Astrocyte (in vitro differentiated cells and primary cell): ENCODE measurements around the gene CTSV. TPM values are rescaled to one million over a fixed set of nuclear protein-coding genes. Genes with fewer than 3 reads are reported as not detected.

Experiments
- DNase-seq: peaks from one replicate; pipeline ENCODE4 v3.0.0-alpha.2; 2010; ENCODE audit warnings: low read depth
- FAIRE-seq: peaks from 2 replicates; lab custom pipeline; 2011; peaks lifted over from hg19 to GRCh38; lab: Jason Lieb, UNC
- H2AFZ ChIP-seq: 2 replicates; pipeline ENCODE4 v1.6.0; 2012; ENCODE audit warnings: low read depth, low read length, inconsistent platforms
- H3K27ac ChIP-seq: 2 replicates; pipeline ENCODE4 v1.5.1; 2011; ENCODE audit warnings: low read depth, low read length, inconsistent platforms
- H3K27me3 ChIP-seq: 2 replicates; pipeline ENCODE4 v1.6.0; 2011; ENCODE audit warnings: low read length, inconsistent platforms; ENCODE audit not compliant: insufficient read depth
- H3K36me3 ChIP-seq: 2 replicates; pipeline ENCODE4 v1.5.1; 2011; ENCODE audit warnings: low read length, inconsistent platforms; ENCODE audit not compliant: insufficient read depth
- H3K4me1 ChIP-seq: 2 replicates; pipeline ENCODE4 v1.5.1; 2011; ENCODE audit warnings: low read length, inconsistent platforms; ENCODE audit not compliant: insufficient read depth
- H3K4me2 ChIP-seq: 2 replicates; pipeline ENCODE4 v1.6.0; 2012; ENCODE audit warnings: low read length, inconsistent platforms
- H3K4me3 ChIP-seq: 2 replicates; pipeline ENCODE4 v1.5.1; 2011; ENCODE audit warnings: low read depth, mild to moderate bottlenecking, low read length, inconsistent platforms; ENCODE audit not compliant: insufficient read depth
- H3K79me2 ChIP-seq: 2 replicates; pipeline ENCODE4 v1.6.0; 2012; ENCODE audit warnings: mild to moderate bottlenecking, low read length, inconsistent platforms; ENCODE audit not compliant: insufficient read depth
- H3K9ac ChIP-seq: 2 replicates; pipeline ENCODE4 v1.6.0; 2012; ENCODE audit warnings: mild to moderate bottlenecking, low read length, inconsistent platforms
- H3K9me3 ChIP-seq: 2 replicates; pipeline ENCODE4 v1.5.1; 2012; ENCODE audit warnings: low read depth, mild to moderate bottlenecking, low read length, inconsistent platforms; ENCODE audit not compliant: insufficient read depth
- H4K20me1 ChIP-seq: 2 replicates; pipeline ENCODE4 v1.6.0; 2012; ENCODE audit warnings: low read length, inconsistent platforms; ENCODE audit not compliant: insufficient read depth
- H3K27ac Mint-ChIP-seq: one replicate; pipeline ENCODE4 v1.8.0; 2021; ENCODE audit warnings: mild to moderate bottlenecking, mixed read lengths; ENCODE audit not compliant: unreplicated experiment
- H3K27me3 Mint-ChIP-seq: one replicate; pipeline ENCODE4 v1.8.0; 2021; ENCODE audit warnings: low read depth, mixed read lengths; ENCODE audit not compliant: unreplicated experiment
- H3K36me3 Mint-ChIP-seq: one replicate; pipeline ENCODE4 v1.8.0; 2021; ENCODE audit warnings: low read depth, mixed read lengths; ENCODE audit not compliant: unreplicated experiment
- H3K4me1 Mint-ChIP-seq: one replicate; pipeline ENCODE4 v1.8.0; 2021; ENCODE audit warnings: low read depth, mixed read lengths; ENCODE audit not compliant: unreplicated experiment
- H3K4me3 Mint-ChIP-seq: one replicate; pipeline ENCODE4 v1.8.0; 2021; ENCODE audit warnings: mild to moderate bottlenecking, moderate library complexity, mixed read lengths; ENCODE audit not compliant: unreplicated experiment
- H3K9me3 Mint-ChIP-seq: one replicate; pipeline ENCODE4 v1.8.0; 2021; ENCODE audit warnings: mild to moderate bottlenecking, mixed read lengths; ENCODE audit not compliant: unreplicated experiment
- EZH2 ChIP-seq: IDR thresholded peaks from 2 replicates; pipeline ENCODE4 v1.6.1; 2012; ENCODE audit warnings: mild to moderate bottlenecking, low read length, inconsistent platforms; ENCODE audit not compliant: insufficient read depth
- total RNA-seq: library from RNA; stranded (reverse); gene quantifications from 2 replicates; pipeline ENCODE4 v1.2.1, GENCODE V29; 2021
- TF ChIP-seq, protein P1 (sequence below): IDR thresholded peaks from 2 replicates; pipeline ENCODE4 v1.5.1; 2011; ENCODE audit warnings: low read depth, mild to moderate bottlenecking, inconsistent platforms, low read length, moderate library complexity; ENCODE audit not compliant: insufficient read depth

The CTSV gene
- total RNA-seq, 1 donor from 2014 or later: 36.3 TPM

- H3K4me2 ChIP-seq: no peak overlapping the region
- no peaks in the 10 kb centered on the region for H3K4me1 Mint-ChIP-seq
- H3K27ac Mint-ChIP-seq: no peak overlapping the region
- H3K4me3 ChIP-seq: no peak overlapping the region
- H3K27me3 Mint-ChIP-seq: peaks cover 12% of the 10 kb centered on the region
- FAIRE-seq (no peak), DNase-seq (no peak)
- H4K20me1 ChIP-seq: no peaks in the 10 kb centered on the region
- peaks cover 3% of the 10 kb centered on the region for H3K27me3 ChIP-seq
- TF ChIP-seq EZH2: no peak
- TF ChIP-seq, protein P1, sequence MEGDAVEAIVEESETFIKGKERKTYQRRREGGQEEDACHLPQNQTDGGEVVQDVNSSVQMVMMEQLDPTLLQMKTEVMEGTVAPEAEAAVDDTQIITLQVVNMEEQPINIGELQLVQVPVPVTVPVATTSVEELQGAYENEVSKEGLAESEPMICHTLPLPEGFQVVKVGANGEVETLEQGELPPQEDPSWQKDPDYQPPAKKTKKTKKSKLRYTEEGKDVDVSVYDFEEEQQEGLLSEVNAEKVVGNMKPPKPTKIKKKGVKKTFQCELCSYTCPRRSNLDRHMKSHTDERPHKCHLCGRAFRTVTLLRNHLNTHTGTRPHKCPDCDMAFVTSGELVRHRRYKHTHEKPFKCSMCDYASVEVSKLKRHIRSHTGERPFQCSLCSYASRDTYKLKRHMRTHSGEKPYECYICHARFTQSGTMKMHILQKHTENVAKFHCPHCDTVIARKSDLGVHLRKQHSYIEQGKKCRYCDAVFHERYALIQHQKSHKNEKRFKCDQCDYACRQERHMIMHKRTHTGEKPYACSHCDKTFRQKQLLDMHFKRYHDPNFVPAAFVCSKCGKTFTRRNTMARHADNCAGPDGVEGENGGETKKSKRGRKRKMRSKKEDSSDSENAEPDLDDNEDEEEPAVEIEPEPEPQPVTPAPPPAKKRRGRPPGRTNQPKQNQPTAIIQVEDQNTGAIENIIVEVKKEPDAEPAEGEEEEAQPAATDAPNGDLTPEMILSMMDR: no peak
- H3K9me3 Mint-ChIP-seq: no peaks in the 10 kb centered on the region
- no peaks in the 10 kb centered on the region for H3K4me1 ChIP-seq
- no peaks in the 10 kb centered on the region for H3K9me3 ChIP-seq
- H2AFZ ChIP-seq: no peak overlapping the region
- H3K36me3 ChIP-seq: no peaks in the 10 kb centered on the region
- H3K27ac ChIP-seq: no peak overlapping the region
- H3K36me3 Mint-ChIP-seq: no peaks in the 10 kb centered on the region
- no peak overlapping the region for H3K4me3 Mint-ChIP-seq
- no peaks in the 10 kb centered on the region for H3K79me2 ChIP-seq
- H3K9ac ChIP-seq: no peak overlapping the region
Measured at GRCh38 chr9:97076238-97076637, 37.3 kb upstream of the CTSV start.

DNA sequence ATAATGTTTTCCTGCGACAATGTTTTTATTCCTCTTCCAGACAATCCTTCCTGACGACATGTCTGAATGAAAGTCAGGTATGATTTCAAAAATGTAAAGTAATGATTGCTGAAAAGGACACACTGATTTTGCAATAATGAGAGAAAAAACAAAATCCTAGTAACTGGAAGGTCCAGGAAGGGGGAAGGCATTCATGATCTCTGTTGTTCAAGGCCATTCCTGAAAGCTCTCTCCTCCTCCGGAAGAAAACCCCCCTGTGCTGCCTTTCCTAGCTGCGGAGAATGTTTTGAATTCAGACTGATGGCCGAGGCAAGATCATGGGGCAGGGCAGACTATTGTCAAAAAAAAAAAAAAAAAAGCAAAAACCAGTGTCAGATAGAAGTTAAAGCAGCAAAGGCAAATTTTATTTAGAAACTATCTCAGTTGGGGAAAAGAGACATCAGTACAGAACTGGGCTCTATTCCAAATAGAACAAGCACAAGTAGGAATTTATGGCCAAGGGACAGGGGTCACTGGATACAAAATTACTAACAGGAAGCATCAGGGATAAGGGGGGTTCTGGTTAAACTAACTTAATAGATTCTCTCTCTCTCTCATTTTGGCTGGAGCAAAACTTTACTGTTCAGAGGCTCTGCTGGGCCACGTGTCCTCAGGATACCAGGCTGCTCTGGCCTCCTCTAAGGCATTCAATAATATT is 36.5 kb upstream of the CTSV start:
- Mint-ChIP-seq H3K36me3 (no peaks in the 10 kb centered on the region), H3K4me3 (no peak overlapping the region), H3K9me3 (no peaks in the 10 kb centered on the region), H3K27me3 (peaks cover 12% of the 10 kb centered on the region), H3K4me1 (no peaks in the 10 kb centered on the region), H3K27ac (peak overlapping the region; percentile 34)
- H3K4me3 ChIP-seq: no peak overlapping the region
- TF ChIP-seq, protein P1: no peak
- no peak for TF ChIP-seq EZH2
- no peaks in the 10 kb centered on the region for H3K36me3 ChIP-seq
- no peaks in the 10 kb centered on the region for H3K79me2 ChIP-seq
- H2AFZ ChIP-seq: no peak overlapping the region
- H3K9me3 ChIP-seq: no peaks in the 10 kb centered on the region
- H3K9ac ChIP-seq: no peak overlapping the region
- no peaks in the 10 kb centered on the region for H3K4me1 ChIP-seq
- H4K20me1 ChIP-seq: no peaks in the 10 kb centered on the region
- FAIRE-seq (no peak), DNase-seq (no peak)
- H3K27me3 ChIP-seq: peaks cover 3% of the 10 kb centered on the region
- H3K27ac ChIP-seq: no peak overlapping the region
- no peak overlapping the region for H3K4me2 ChIP-seq

GRCh38 chr9:97073506-97073905 is 34.6 kb upstream of the CTSV start:
- TF ChIP-seq, protein P1: no peak
- no peak for TF ChIP-seq EZH2
- no peaks in the 10 kb centered on the region for H3K9me3 Mint-ChIP-seq
- FAIRE-seq: no peak

More at GRCh38 chr9:97073506-97073905, 34.6 kb upstream of the CTSV start:
- Histone ChIP-seq H3K9me3 (no peaks in the 10 kb centered on the region), H3K79me2 (no peaks in the 10 kb centered on the region), H2AFZ (no peak overlapping the region), H4K20me1 (no peaks in the 10 kb centered on the region), H3K36me3 (no peaks in the 10 kb centered on the region), H3K9ac (no peak overlapping the region), H3K27me3 (peaks cover 3% of the 10 kb centered on the region), H3K4me2 (no peak overlapping the region), H3K27ac (no peak overlapping the region), H3K4me1 (no peaks in the 10 kb centered on the region), H3K4me3 (no peak overlapping the region)
- no peak overlapping the region for H3K27ac Mint-ChIP-seq
- H3K4me3 Mint-ChIP-seq: no peak overlapping the region
- peaks cover 7% of the 10 kb centered on the region for H3K27me3 Mint-ChIP-seq
- H3K36me3 Mint-ChIP-seq: no peaks in the 10 kb centered on the region
- no peaks in the 10 kb centered on the region for H3K4me1 Mint-ChIP-seq
- no peak for DNase-seq
